Mammary epithelial cell (primary cell): ENCODE measurements around the gene BMPR1A.

Experiments used
- EZH2 ChIP-seq: IDR thresholded peaks from 2 replicates; pipeline ENCODE4 v1.6.1; 2012; ENCODE audit warnings: low read length, inconsistent platforms, borderline replicate concordance
- TF ChIP-seq, protein P1 (sequence below), 2 donors: IDR thresholded peaks in 1 of 2; conservative IDR thresholded peaks in 1 of 2; 2 replicates each; pipeline ENCODE4 v1.5.1; 2011 to 2012; ENCODE audit warnings: inconsistent platforms in 2 of 2, low read length in 2 of 2, mild to moderate bottlenecking in 2 of 2, control low read depth in 1 of 2, low read depth in 1 of 2; ENCODE audit not compliant: insufficient read depth in 1 of 2; ENCODE audit errors: extremely low read depth in 1 of 2

- TF ChIP-seq, protein P1, sequence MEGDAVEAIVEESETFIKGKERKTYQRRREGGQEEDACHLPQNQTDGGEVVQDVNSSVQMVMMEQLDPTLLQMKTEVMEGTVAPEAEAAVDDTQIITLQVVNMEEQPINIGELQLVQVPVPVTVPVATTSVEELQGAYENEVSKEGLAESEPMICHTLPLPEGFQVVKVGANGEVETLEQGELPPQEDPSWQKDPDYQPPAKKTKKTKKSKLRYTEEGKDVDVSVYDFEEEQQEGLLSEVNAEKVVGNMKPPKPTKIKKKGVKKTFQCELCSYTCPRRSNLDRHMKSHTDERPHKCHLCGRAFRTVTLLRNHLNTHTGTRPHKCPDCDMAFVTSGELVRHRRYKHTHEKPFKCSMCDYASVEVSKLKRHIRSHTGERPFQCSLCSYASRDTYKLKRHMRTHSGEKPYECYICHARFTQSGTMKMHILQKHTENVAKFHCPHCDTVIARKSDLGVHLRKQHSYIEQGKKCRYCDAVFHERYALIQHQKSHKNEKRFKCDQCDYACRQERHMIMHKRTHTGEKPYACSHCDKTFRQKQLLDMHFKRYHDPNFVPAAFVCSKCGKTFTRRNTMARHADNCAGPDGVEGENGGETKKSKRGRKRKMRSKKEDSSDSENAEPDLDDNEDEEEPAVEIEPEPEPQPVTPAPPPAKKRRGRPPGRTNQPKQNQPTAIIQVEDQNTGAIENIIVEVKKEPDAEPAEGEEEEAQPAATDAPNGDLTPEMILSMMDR (conservative IDR thresholded peaks at IDR 0.05 in 1 of 2, IDR thresholded peaks at IDR 0.05 in 1 of 2; ENCODE audit: extremely low read depth in 1 of 2, insufficient read depth in 1 of 2, low read depth in 1 of 2, low read length in 2 of 2): no peak
- no peak for TF ChIP-seq EZH2
These were observed 194.9 kb downstream of the BMPR1A start for GRCh38 chr10:86951184-86951761.
